Right cardiac atrium (tissue), 5 donors: ENCODE data around the gene RAVER2. TPM values are rescaled to one million over a fixed set of nuclear protein-coding genes. Genes with fewer than 3 reads are reported as not detected.

Experiments
- ATAC-seq, 2 donors: fragments of 200-7000 bp; cut with Tn5 transposase; one replicate each; pipeline versions ENCODE4 v1.8.0 to v1.9.1; 2020; ENCODE audit warnings: moderate library complexity in 2 of 2, mild to moderate bottlenecking in 1 of 2
- DNase-seq, 3 donors: peaks; one replicate each; pipeline ENCODE4 v3.0.0-alpha.2; 2020
- H3K27ac ChIP-seq: one replicate; pipeline ENCODE4 v1.5.1; 2013; ENCODE audit warnings: mild to moderate bottlenecking, low read length, control low read depth, moderate library complexity
- H3K27me3 ChIP-seq: one replicate; pipeline ENCODE4 v1.6.1; 2013; ENCODE audit not compliant: control insufficient read depth, insufficient read depth
- H3K4me1 ChIP-seq: one replicate; pipeline ENCODE4 v1.6.1; 2013; ENCODE audit warnings: low read length; ENCODE audit not compliant: control insufficient read depth, insufficient read depth
- H3K4me3 ChIP-seq: one replicate; pipeline ENCODE4 v1.5.1; 2013; ENCODE audit warnings: low read length, control low read depth
- H3K9me3 ChIP-seq: one replicate; pipeline ENCODE4 v1.6.1; 2013; ENCODE audit warnings: low read length; ENCODE audit not compliant: control insufficient read depth
- WGBS: extraction: QIAGEN DNeasy Blood & Tissue Kit; methylation state at CpG from one replicate; pipeline ENCODE4 v1.1.7; 2013; 5-methylcytosine and 5-hydroxymethylcytosine counted together
- intact Hi-C, 4 donors: fragments of 100-400 bp; cut with DNase I; formaldehyde crosslinking; loops; one replicate each; pipeline versions ENCODE4 v1.11.0 to v1.14.0; 2022 to 2023
- polyA plus RNA-seq: library from polyadenylated mRNA; stranded (reverse); fragments of 200-250 nt; gene quantifications from one replicate; pipeline ENCODE4 v1.2.3, GENCODE V29; 2013
- total RNA-seq, 4 donors: library from RNA; stranded (reverse); fragmentation: NEBNext Ultra II Directional; extraction: Animal tissue kit (Norgen Biotek cat#: 25700); gene quantifications; one replicate each; pipeline ENCODE4 v1.2.1, GENCODE V29; 2021
- donor health status: healthy with polysubstance abuse.
- donor health status: DM: no; HTN: yes; CAD: no.
- donor health status: DM: no; HTN: no; CAD: no.
- donor health status: DM: no; HTN: yes; CAD: no; lungs with severe emphysema.
- donor health status: DM: yes; HTN: yes; CAD: no.

RAVER2 gene
- total and polyA plus RNA-seq, 5 donors, result 15.9 to 28.5 (median 24.2) TPM

DNA sequence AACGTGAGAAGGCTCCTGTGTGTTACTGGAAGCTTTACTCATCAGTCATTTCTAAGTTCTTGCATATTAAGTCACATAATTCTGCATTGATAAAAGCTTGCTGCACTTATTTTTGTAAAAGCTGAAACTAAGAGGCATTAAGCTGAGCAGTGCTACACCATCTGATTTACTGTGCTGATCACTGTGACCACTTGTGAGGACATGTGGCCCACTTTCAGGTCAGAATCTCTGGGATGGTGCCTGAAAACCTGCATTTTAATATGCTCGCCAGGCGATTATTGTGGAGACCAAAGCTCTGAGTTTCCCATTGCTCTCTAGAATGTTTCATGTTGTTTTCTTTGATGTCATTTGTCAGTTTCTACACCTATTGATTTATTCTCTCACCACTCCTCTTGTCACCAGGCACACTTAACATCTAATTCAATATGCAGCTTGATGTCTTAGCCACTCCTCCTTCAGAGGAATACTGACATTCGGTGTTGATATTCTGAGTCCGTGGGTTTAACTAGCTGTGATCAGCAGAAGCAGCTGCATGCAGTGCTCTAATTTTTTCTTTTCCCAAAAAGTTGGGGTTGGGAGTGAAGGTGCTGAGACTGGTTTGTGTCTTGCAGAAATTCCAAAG is 85.3 kb downstream of the RAVER2 start:
- Histone ChIP-seq H3K9me3 (no peaks in the 10 kb centered on the region), H3K4me3 (no peak overlapping the region), H3K27me3 (no peaks in the 10 kb centered on the region), H3K27ac (peak overlapping the region; percentile 74), H3K4me1 (peaks cover 6% of the 10 kb centered on the region)
- DNase-seq, result no peak
- intact Hi-C loops, result no loop called here
- no peak for ATAC-seq
- 61% methylated on average over 5 of the region's 5 CpGs for WGBS

DNA sequence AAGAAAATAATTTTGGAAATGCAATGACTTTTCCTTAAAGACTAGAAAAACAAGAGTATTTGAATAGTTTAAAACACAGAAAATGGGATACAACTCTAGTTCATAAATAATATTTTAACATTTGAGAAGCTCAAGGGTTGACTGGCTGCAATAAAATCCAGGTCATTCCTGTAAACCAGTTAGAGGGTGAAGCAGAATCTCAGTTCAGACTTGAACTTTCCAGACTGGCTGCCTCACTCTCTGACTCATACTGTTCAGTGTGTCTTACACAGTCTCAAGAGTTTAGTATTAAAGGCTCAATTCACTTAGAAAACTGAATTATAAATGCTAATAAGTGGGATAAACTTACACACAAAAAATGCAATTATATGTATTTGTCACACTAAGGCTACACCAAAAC is 89.9 kb downstream of the RAVER2 start:
- no peak overlapping the region for H3K27ac ChIP-seq
- H3K4me1 ChIP-seq, result peaks cover 2% of the 10 kb centered on the region
- intact Hi-C loops, result no loop called here
- H3K4me3 ChIP-seq, result no peak overlapping the region
- ATAC-seq, result no peak
- DNase-seq, result no peak
- H3K27me3 ChIP-seq, result no peaks in the 10 kb centered on the region
- H3K9me3 ChIP-seq, result no peaks in the 10 kb centered on the region

DNA sequence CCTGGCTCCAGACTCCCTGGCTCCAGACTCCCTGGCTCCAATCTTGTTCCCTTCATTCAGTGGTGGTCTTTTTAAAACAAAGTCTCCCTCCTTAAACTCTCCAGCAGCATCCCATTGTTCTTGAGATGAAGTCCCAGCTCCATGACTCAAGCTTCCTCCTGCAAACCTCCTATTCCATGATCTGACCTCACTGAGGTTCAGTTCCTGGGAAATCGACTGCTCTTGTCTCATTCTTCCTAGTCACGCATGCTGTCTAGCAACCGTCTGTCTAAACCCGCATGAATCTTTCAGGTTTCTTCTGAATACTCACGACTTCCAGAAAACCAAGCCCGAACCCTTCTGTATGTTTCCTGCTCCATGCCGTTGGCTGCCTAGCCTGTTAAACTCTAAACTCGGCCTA is 91.9 kb downstream of the RAVER2 start:
- Histone ChIP-seq H3K27ac (no peak overlapping the region), H3K9me3 (no peaks in the 10 kb centered on the region), H3K4me1 (no peaks in the 10 kb centered on the region), H3K27me3 (no peaks in the 10 kb centered on the region), H3K4me3 (no peak overlapping the region)
- intact Hi-C loops, result no loop called here
- DNase-seq, result no peak
- 79% methylated on average over 8 of the region's 8 CpGs for WGBS
- no peak for ATAC-seq

DNA sequence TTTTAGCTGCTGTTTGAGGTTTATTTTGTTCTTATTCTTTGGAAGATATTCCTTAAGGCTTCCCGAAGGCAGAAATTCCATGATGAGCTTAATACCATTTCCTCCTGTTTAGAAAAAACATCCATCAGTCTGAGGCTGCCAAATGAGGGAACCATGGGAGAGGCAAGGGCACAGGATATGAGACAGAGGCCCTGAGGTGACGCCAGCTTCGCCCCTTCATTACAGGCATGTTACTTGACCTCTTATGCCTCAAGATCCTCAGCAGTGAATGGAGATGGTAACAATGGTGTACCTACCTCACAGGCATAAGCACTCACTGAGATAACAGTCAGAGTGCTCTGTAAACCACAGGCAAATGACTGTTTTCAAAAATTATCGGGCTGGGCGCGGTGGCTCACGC is 93.6 kb downstream of the RAVER2 start:
- no peaks in the 10 kb centered on the region for H3K9me3 ChIP-seq
- intact Hi-C loops, result no loop called here
- DNase-seq (no peak), ATAC-seq (peak; percentile 21 to 81)
- H3K27ac ChIP-seq, result no peak overlapping the region
- 87% methylated on average over 7 of the region's 7 CpGs for WGBS
- no peaks in the 10 kb centered on the region for H3K4me1 ChIP-seq
- no peak overlapping the region for H3K4me3 ChIP-seq
- no peaks in the 10 kb centered on the region for H3K27me3 ChIP-seq

DNA sequence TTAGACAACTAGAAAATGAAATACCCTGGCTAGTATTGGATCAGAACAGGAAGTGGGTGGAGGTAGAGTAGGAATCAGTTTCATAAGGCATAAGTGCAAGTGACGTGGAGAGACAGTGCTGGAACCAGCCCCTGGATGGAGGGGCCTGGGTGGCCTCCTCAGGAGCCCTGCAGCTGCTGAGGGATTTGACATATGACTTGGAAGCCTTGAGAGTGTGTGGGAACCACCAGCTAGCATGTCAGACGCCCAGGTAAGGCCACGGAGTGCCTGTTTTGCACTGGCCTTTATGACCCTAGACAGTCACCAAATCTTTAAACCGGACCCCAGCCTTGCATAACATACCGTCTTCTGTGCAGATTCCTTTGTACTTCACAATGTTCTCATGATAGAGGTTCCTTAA is 94.4 kb downstream of the RAVER2 start:
- 89% methylated on average over 5 of the region's 5 CpGs for WGBS
- intact Hi-C loops, result no loop called here
- DNase-seq, result no peak
- ATAC-seq, result no peak
- H3K9me3 ChIP-seq, result no peaks in the 10 kb centered on the region
- no peak overlapping the region for H3K4me3 ChIP-seq
- no peaks in the 10 kb centered on the region for H3K27me3 ChIP-seq
- H3K27ac ChIP-seq, result no peak overlapping the region
- H3K4me1 ChIP-seq, result no peaks in the 10 kb centered on the region

- intact Hi-C loops, result no loop called here
- Histone ChIP-seq H3K27me3 (no peaks in the 10 kb centered on the region), H3K27ac (no peak overlapping the region), H3K4me3 (no peak overlapping the region), H3K9me3 (no peaks in the 10 kb centered on the region), H3K4me1 (no peaks in the 10 kb centered on the region)
- WGBS, result 92% methylated on average over 15 of the region's 15 CpGs
- ATAC-seq (no peak), DNase-seq (no peak)
These were observed 95.0 kb downstream of the RAVER2 start for GRCh38 chr1:64839732-64840405.

- Histone ChIP-seq H3K27me3 (no peaks in the 10 kb centered on the region), H3K9me3 (no peaks in the 10 kb centered on the region), H3K27ac (no peak overlapping the region), H3K4me3 (no peak overlapping the region), H3K4me1 (no peaks in the 10 kb centered on the region)
- WGBS, result 81% methylated on average over 6 of the region's 6 CpGs
- DNase-seq, result no peak
- intact Hi-C loops, result no loop called here
- no peak for ATAC-seq
These were observed 96.6 kb downstream of the RAVER2 start for GRCh38 chr1:64841330-64842065.

DNA sequence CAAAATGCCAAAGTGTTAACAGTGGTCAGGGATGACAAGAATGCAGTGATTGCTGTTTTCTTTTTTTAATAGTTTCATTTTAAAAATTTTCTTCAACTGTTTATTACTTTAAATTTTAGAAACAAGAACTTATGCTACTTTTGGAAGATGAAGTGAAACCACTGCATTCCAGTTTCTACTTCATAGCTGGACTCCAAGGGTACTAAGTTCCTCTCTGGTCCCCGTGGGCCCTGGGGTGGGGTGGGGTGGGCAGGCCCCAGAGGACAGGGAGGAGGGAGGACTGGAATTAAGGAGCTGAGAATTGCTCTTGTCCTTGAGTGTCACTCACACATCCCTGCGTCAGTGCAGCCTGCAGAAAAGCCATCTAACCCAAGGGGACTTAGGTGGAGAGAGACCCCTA is 97.3 kb downstream of the RAVER2 start:
- no peaks in the 10 kb centered on the region for H3K27me3 ChIP-seq
- no peak overlapping the region for H3K27ac ChIP-seq
- no peak overlapping the region for H3K4me3 ChIP-seq
- intact Hi-C loops, result no loop called here
- no peaks in the 10 kb centered on the region for H3K9me3 ChIP-seq
- H3K4me1 ChIP-seq, result no peaks in the 10 kb centered on the region
- WGBS, result 47% methylated on average over 2 of the region's 2 CpGs
- DNase-seq, result no peak
- peak in 1 of 2 donors; percentile 13 for ATAC-seq

- intact Hi-C loops, result no loop called here
- Histone ChIP-seq H3K4me3 (no peak overlapping the region), H3K27me3 (no peaks in the 10 kb centered on the region), H3K27ac (no peak overlapping the region), H3K9me3 (no peaks in the 10 kb centered on the region), H3K4me1 (no peaks in the 10 kb centered on the region)
- DNase-seq (no peak), ATAC-seq (no peak)
- 96% methylated on average over 9 of the region's 9 CpGs for WGBS
These were observed 98.8 kb downstream of the RAVER2 start for GRCh38 chr1:64843675-64844074.

- intact Hi-C loops, result no loop called here
- no peaks in the 10 kb centered on the region for H3K4me1 ChIP-seq
These were observed 99.3 kb downstream of the RAVER2 start for GRCh38 chr1:64844175-64844574.

GRCh38 chr1:64844609-64845008 is 99.7 kb downstream of the RAVER2 start:
- Histone ChIP-seq H3K4me3 (no peak overlapping the region), H3K27ac (no peak overlapping the region), H3K4me1 (no peaks in the 10 kb centered on the region), H3K27me3 (no peaks in the 10 kb centered on the region), H3K9me3 (no peaks in the 10 kb centered on the region)
- intact Hi-C loops, result no loop called here
- 94% methylated on average over 7 of the region's 7 CpGs for WGBS
- ATAC-seq, result no peak
- DNase-seq, result no peak

More at GRCh38 chr1:64844175-64844574, 99.3 kb downstream of the RAVER2 start:
- ATAC-seq, result no peak
- DNase-seq, result no peak
- Histone ChIP-seq H3K4me3 (no peak overlapping the region), H3K27ac (no peak overlapping the region), H3K9me3 (no peaks in the 10 kb centered on the region), H3K27me3 (no peaks in the 10 kb centered on the region)
- 90% methylated on average over 7 of the region's 7 CpGs for WGBS
